ENCODE measurements around the gene KRTAP12-1.

GRCh38 chr21:44716984-44717383 is 35.0 kb upstream of the KRTAP12-1 start:
- no peak for TF ChIP-seq CTCF (conservative IDR thresholded peaks at IDR 0.05)
- no peak for TF ChIP-seq EZH2 (IDR thresholded peaks at IDR 0.05; ENCODE audit: low read depth)
